H9 (cell line): ENCODE measurements around the gene ENTPD1. TPM values are rescaled to one million over a fixed set of nuclear protein-coding genes. Genes with fewer than 3 reads are reported as not detected.

Experiments used
- DNase-seq: peaks from one replicate; pipeline ENCODE4 v3.0.0-alpha.2; 2017
- H2AFZ ChIP-seq: one replicate; pipeline ENCODE4 v1.6.1; 2013; ENCODE audit warnings: mild to moderate bottlenecking, low read length, control low read depth, moderate library complexity
- H2AK5ac ChIP-seq: 2 replicates; pipeline ENCODE4 v1.6.1; 2013; ENCODE audit warnings: low read length, control low read depth, mixed read lengths; ENCODE audit not compliant: insufficient read length
- H2BK120ac ChIP-seq: one replicate; pipeline ENCODE4 v1.6.1; 2013; ENCODE audit warnings: low read depth, mild to moderate bottlenecking, low read length, control low read depth, inconsistent platforms; ENCODE audit not compliant: poor library complexity, severe bottlenecking
- H2BK12ac ChIP-seq: 2 replicates; pipeline ENCODE4 v1.6.1; 2013; ENCODE audit warnings: low read length, control low read depth, mixed read lengths, low read depth; ENCODE audit not compliant: insufficient read length
- H2BK15ac ChIP-seq: 2 replicates; pipeline ENCODE4 v1.6.1; 2013; ENCODE audit warnings: low read depth, low read length, control low read depth
- H2BK20ac ChIP-seq: one replicate; pipeline ENCODE4 v1.6.1; 2013; ENCODE audit warnings: low read depth, mild to moderate bottlenecking, low read length, control low read depth, inconsistent platforms; ENCODE audit not compliant: poor library complexity, severe bottlenecking
- H2BK5ac ChIP-seq: 2 replicates; pipeline ENCODE4 v1.6.1; 2013; ENCODE audit warnings: low read length, control low read depth, mixed read lengths; ENCODE audit not compliant: insufficient read length
- H3K14ac ChIP-seq: 2 replicates; pipeline ENCODE4 v1.6.1; 2013; ENCODE audit warnings: low read length, control low read depth; ENCODE audit not compliant: insufficient read depth
- H3K18ac ChIP-seq: 2 replicates; pipeline ENCODE4 v1.6.1; 2013; ENCODE audit warnings: low read depth, mild to moderate bottlenecking, mixed read lengths, low read length, control low read depth; ENCODE audit not compliant: insufficient read length
- H3K23ac ChIP-seq: 2 replicates; pipeline ENCODE4 v1.6.1; 2013; ENCODE audit warnings: low read length, control low read depth, mixed read lengths, low read depth; ENCODE audit not compliant: insufficient read length
- H3K23me2 ChIP-seq: 2 replicates; pipeline ENCODE4 v1.6.1; 2013; ENCODE audit warnings: low read depth, mild to moderate bottlenecking, mixed read lengths, low read length, control low read depth; ENCODE audit not compliant: insufficient read length, poor library complexity, severe bottlenecking
- H3K27ac ChIP-seq: 2 replicates; pipeline ENCODE4 v1.5.1; 2013; ENCODE audit warnings: low read length, control low read depth, mixed read lengths, low read depth; ENCODE audit not compliant: insufficient read length
- H3K27me3 ChIP-seq: 2 replicates; pipeline ENCODE4 v1.6.1; 2013; ENCODE audit warnings: low read length, control low read depth, inconsistent platforms; ENCODE audit not compliant: insufficient read depth
- H3K4ac ChIP-seq: 2 replicates; pipeline ENCODE4 v1.6.1; 2013; ENCODE audit warnings: low read depth, mild to moderate bottlenecking, control low read depth, inconsistent platforms, low read length, moderate library complexity
- H3K4me1 ChIP-seq: 2 replicates; pipeline ENCODE4 v1.6.1; 2013; ENCODE audit warnings: low read length, control low read depth, inconsistent platforms; ENCODE audit not compliant: insufficient read depth
- H3K4me2 ChIP-seq: 2 replicates; pipeline ENCODE4 v1.6.1; 2013; ENCODE audit warnings: low read length, control low read depth, mixed read lengths; ENCODE audit not compliant: insufficient read length, insufficient read depth
- H3K56ac ChIP-seq: 2 replicates; pipeline ENCODE4 v1.6.1; 2013; ENCODE audit warnings: low read depth, mild to moderate bottlenecking, mixed read lengths, low read length, control low read depth; ENCODE audit not compliant: insufficient read length
- H3K79me1 ChIP-seq: 2 replicates; pipeline ENCODE4 v1.6.1; 2013; ENCODE audit warnings: low read depth, mild to moderate bottlenecking, moderate library complexity, low read length, control low read depth, inconsistent platforms; ENCODE audit not compliant: insufficient read depth, poor library complexity, severe bottlenecking
- H3K79me2 ChIP-seq: 2 replicates; pipeline ENCODE4 v1.6.1; 2013; ENCODE audit warnings: low read length, control low read depth, inconsistent platforms; ENCODE audit not compliant: insufficient read depth
- H3K9ac ChIP-seq: 2 replicates; pipeline ENCODE4 v1.6.1; 2013; ENCODE audit warnings: low read length, control low read depth, mixed read lengths; ENCODE audit not compliant: insufficient read length; ENCODE audit errors: extremely low read depth
- H3K9me3 ChIP-seq: one replicate; pipeline ENCODE4 v1.6.1; 2013; ENCODE audit warnings: low read depth, low read length, inconsistent platforms; ENCODE audit not compliant: control insufficient read depth
- H3T11ph ChIP-seq: one replicate; pipeline ENCODE4 v1.6.1; 2013; ENCODE audit warnings: mild to moderate bottlenecking, low read length, control low read depth, inconsistent platforms
- H4K20me1 ChIP-seq: one replicate; pipeline ENCODE4 v1.6.1; 2013; ENCODE audit not compliant: control insufficient read depth, insufficient read length, insufficient read depth
- H4K5ac ChIP-seq: 2 replicates; pipeline ENCODE4 v1.6.1; 2013; ENCODE audit warnings: low read depth, mild to moderate bottlenecking, mixed read lengths, low read length, control low read depth; ENCODE audit not compliant: insufficient read length
- H4K8ac ChIP-seq: replicated peaks from 2 replicates; pipeline ENCODE4 v1.6.1; 2013; ENCODE audit warnings: low read length, control low read depth, mixed read lengths, low read depth; ENCODE audit not compliant: insufficient read length
- H4K91ac ChIP-seq: 2 replicates; pipeline ENCODE4 v1.6.1; 2013; ENCODE audit warnings: low read depth, mild to moderate bottlenecking, moderate library complexity, mixed read lengths, low read length, control low read depth; ENCODE audit not compliant: insufficient read length
- H3K27ac Mint-ChIP-seq, 3 experiments: 2 replicates in 2 of 3; 3 replicates in 1 of 3; pipeline ENCODE4 v1.8.0; 2020 to 2021; ENCODE audit warnings: mixed read lengths in 3 of 3, mild to moderate bottlenecking in 1 of 3, moderate library complexity in 1 of 3
- H3K27me3 Mint-ChIP-seq: 2 replicates; pipeline ENCODE4 v1.8.0; 2021; ENCODE audit warnings: low read depth, mild to moderate bottlenecking, moderate library complexity, mixed read lengths
- H3K36me3 Mint-ChIP-seq, 3 experiments: 2 replicates in 2 of 3; 3 replicates in 1 of 3; pipeline ENCODE4 v1.8.0; 2020 to 2021; ENCODE audit warnings: low read depth in 3 of 3, mixed read lengths in 3 of 3; ENCODE audit not compliant: insufficient read depth in 1 of 3
- H3K4me1 Mint-ChIP-seq, 2 experiments: 2 replicates each; pipeline ENCODE4 v1.8.0; 2020; ENCODE audit warnings: mixed read lengths in 2 of 2
- H3K4me3 Mint-ChIP-seq, 2 experiments: 2 replicates in 1 of 2; 3 replicates in 1 of 2; pipeline ENCODE4 v1.8.0; 2020 to 2021; ENCODE audit warnings: mild to moderate bottlenecking in 2 of 2, mixed read lengths in 2 of 2, moderate library complexity in 1 of 2
- H3K9me3 Mint-ChIP-seq, 2 experiments: 2 replicates in 1 of 2; 3 replicates in 1 of 2; pipeline ENCODE4 v1.8.0; 2020; ENCODE audit warnings: mild to moderate bottlenecking in 2 of 2, mixed read lengths in 2 of 2, moderate library complexity in 1 of 2
- CTCF ChIP-seq: fragments of 200-600 bp; sonication (generic); conservative IDR thresholded peaks from 3 replicates; pipeline ENCODE4 v1.8.0; 2021; ENCODE audit warnings: antibody characterized with exemption, mild to moderate bottlenecking
- WGBS: extraction: QIAGEN DNeasy Blood & Tissue Kit; methylation state at CpG from one replicate; pipeline ENCODE4 v1.1.7; 2013; ENCODE audit warnings: missing lambda C conversion rate, low lambda C conversion rate, mixed read lengths; ENCODE audit not compliant: insufficient read length; ENCODE audit errors: extremely low coverage; 5-methylcytosine and 5-hydroxymethylcytosine counted together
- total RNA-seq: library from RNA; stranded (reverse); gene quantifications from 2 replicates; pipeline ENCODE4 v1.2.1, GENCODE V29; 2021

Gene ENTPD1
- total RNA-seq, 1 experiment from 2014 or later: 1.9 TPM

GRCh38 chr10:95841661-95842498 is 85.9 kb downstream of the ENTPD1 start:
- Mint-ChIP-seq H3K27me3 (peaks cover 2% of the 10 kb centered on the region), H3K4me1 (peaks cover 8% of the 10 kb centered on the region in 2 experiments), H3K9me3 (no peaks in the 10 kb centered on the region), H3K36me3 (no peaks in the 10 kb centered on the region; a peak in 1 of 7 replicates), H3K27ac (no peak overlapping the region), H3K4me3 (no peak overlapping the region)
- H3K27ac ChIP-seq: no peak overlapping the region
- H3K79me2 ChIP-seq: no peaks in the 10 kb centered on the region
- no peak overlapping the region for H2AK5ac ChIP-seq
- H2BK120ac ChIP-seq: no peak overlapping the region
- H3K4me1 ChIP-seq: no peaks in the 10 kb centered on the region
- H4K5ac ChIP-seq: no peak overlapping the region
- H3K79me1 ChIP-seq: no peaks in the 10 kb centered on the region
- H3K9me3 ChIP-seq: no peaks in the 10 kb centered on the region
- no peaks in the 10 kb centered on the region for H3K23me2 ChIP-seq
- no peak overlapping the region for H2BK5ac ChIP-seq
- H4K20me1 ChIP-seq: no peaks in the 10 kb centered on the region
- H3K14ac ChIP-seq: no peak overlapping the region
- no peak overlapping the region for H3K23ac ChIP-seq
- H3K18ac ChIP-seq: no peak overlapping the region
- H2BK12ac ChIP-seq: no peak overlapping the region
- H4K91ac ChIP-seq: no peak overlapping the region
- no peak overlapping the region for H2BK20ac ChIP-seq
- H3K56ac ChIP-seq: no peak overlapping the region
- H2AFZ ChIP-seq: no peak overlapping the region
- no peak for DNase-seq
- WGBS: no CpG with 5 or more reads among the region's 7 CpGs
- TF ChIP-seq CTCF: peak; percentile 88
- H3T11ph ChIP-seq: no peak overlapping the region
- no peaks in the 10 kb centered on the region for H3K27me3 ChIP-seq
- H4K8ac ChIP-seq: no peak overlapping the region
- H3K4me2 ChIP-seq: no peak overlapping the region
- H3K9ac ChIP-seq: no peak overlapping the region
- H3K4ac ChIP-seq: no peak overlapping the region
- H2BK15ac ChIP-seq: no peak overlapping the region
